Neural cell (in vitro differentiated cells): Measurements from ENCODE around the gene NRXN2.

Source experiments
- EZH2 ChIP-seq: fragments of 200-600, 300-800 bp; shearing (Covaris generic), sonication (generic); IDR thresholded peaks from 2 replicates; pipeline ENCODE4 v1.6.1; 2014; ENCODE audit warnings: antibody characterized with exemption, low read length, borderline replicate concordance, mild to moderate bottlenecking; ENCODE audit not compliant: insufficient read depth, poor library complexity, severe bottlenecking
- MXI1 ChIP-seq: fragments of 450-650 bp; conservative IDR thresholded peaks from 2 replicates; pipeline ENCODE4 v1.6.1; 2014; ENCODE audit warnings: antibody characterized with exemption, mild to moderate bottlenecking; ENCODE audit not compliant: poor library complexity, severe bottlenecking
- RAD21 ChIP-seq: fragments of 450-650 bp; conservative IDR thresholded peaks from 2 replicates; pipeline ENCODE4 v1.6.1; 2014; ENCODE audit warnings: antibody characterized with exemption, mild to moderate bottlenecking, moderate library complexity
- TAF1 ChIP-seq: IDR thresholded peaks from 2 replicates; pipeline ENCODE4 v1.6.1; 2012; ENCODE audit warnings: low read depth
- TF ChIP-seq, protein P1 (sequence below): fragments of 450-650 bp; IDR thresholded peaks from 2 replicates; pipeline ENCODE4 v1.5.1; 2014; ENCODE audit warnings: antibody characterized with exemption, mild to moderate bottlenecking, moderate library complexity; ENCODE audit not compliant: poor library complexity, severe bottlenecking

GRCh38 chr11:64667154-64667745 lies 55.7 kb downstream of the NRXN2 start:
- no peak for TF ChIP-seq EZH2
- TF ChIP-seq, protein P1, sequence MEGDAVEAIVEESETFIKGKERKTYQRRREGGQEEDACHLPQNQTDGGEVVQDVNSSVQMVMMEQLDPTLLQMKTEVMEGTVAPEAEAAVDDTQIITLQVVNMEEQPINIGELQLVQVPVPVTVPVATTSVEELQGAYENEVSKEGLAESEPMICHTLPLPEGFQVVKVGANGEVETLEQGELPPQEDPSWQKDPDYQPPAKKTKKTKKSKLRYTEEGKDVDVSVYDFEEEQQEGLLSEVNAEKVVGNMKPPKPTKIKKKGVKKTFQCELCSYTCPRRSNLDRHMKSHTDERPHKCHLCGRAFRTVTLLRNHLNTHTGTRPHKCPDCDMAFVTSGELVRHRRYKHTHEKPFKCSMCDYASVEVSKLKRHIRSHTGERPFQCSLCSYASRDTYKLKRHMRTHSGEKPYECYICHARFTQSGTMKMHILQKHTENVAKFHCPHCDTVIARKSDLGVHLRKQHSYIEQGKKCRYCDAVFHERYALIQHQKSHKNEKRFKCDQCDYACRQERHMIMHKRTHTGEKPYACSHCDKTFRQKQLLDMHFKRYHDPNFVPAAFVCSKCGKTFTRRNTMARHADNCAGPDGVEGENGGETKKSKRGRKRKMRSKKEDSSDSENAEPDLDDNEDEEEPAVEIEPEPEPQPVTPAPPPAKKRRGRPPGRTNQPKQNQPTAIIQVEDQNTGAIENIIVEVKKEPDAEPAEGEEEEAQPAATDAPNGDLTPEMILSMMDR: no peak
- TF ChIP-seq RAD21: no peak
- no peak for TF ChIP-seq TAF1
- TF ChIP-seq MXI1: no peak
